HG03457 (cell line): ENCODE data around the gene RFTN1.
"Not testable (repeated sequence)": the region's sequence is repeated elsewhere in the genome, so short reads cannot be mapped to it uniquely, and the experiment has no call there.

Experiments used
- ATAC-seq: cut with Tn5 transposase; IDR thresholded peaks from one replicate; pipeline ENCODE4 v1.9.1; 2021; ENCODE audit warnings: moderate number of reproducible peaks; ENCODE audit not compliant: unreplicated experiment

The RFTN1 gene

DNA sequence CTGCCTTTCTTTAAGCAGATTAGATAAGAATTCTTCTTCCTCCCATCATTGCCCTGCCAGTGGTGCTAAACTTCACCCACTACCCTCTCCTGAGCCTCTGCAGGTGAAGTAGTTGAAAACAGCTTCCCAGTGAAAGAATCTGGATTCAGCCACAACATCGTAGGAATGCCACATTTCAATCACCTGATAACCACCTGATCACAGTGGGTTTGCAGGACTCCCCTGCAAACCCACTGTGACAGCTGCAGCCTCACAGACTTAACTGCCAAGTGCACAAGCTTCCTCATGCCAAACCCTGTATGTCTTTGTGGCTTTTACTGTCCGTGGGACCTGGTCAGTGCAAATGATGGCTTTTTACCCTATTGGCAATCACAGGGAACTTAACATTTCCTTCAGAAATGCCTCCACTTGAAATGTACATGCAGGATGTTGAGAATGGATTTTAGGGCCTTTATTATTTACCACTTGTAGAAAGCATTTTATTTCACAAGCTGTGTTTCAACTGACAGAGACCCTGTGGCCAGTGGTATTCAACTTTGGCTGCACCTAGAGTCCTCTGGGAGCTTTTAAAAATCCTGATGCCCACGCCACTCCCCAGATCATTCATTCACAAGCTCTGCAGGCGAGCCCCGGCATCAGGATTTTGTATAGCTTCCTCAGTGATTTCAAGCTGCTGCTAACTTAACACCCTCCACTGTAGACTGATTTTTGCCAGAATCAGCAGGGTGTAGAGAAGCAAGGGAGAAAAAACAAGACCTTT lies 199.4 kb downstream of the RFTN1 start:
- no peak for ATAC-seq

DNA sequence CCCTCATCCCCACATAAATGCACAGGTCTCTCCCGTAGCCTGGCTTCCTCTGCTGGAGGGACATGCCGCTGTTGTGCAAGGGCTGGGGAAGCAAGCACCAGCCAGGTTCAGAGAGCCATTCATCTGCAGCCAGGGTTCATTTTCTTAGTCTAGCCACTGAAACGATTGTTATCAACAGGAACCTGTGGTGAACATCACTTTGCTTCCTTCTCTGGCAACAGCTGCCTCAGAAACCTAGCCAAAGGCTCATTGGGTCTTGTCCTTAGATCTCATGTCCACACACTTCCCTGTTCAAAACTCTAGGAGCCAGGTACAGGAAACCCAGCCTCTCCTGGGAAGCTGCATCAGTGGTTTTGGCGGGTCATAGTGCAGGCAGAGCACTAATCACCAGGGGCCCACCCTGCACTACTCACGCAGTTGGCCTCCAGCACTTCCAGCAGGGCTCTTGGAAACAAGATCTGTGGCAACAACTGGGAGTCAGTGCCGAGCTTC lies 201.5 kb downstream of the RFTN1 start:
- peak; percentile 47 for ATAC-seq

DNA sequence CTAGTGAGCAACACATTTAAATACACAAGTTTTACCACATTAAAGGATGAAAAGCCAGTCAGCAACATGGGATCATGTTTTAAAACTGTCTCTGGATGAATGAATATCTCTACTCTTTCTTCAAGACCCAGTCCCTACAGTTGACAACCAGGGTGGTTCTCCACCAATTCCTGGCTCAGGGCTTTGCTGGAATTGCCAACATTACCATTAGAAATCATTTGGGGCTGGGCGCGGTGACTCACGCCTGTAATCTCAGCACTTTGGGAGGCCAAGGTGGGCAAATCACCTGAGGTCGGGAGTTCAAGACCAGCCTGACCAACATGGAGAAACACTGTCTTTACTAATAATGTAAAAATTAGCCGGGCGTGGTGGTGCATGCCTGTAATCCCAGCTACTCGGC lies 203.0 kb downstream of the RFTN1 start:
- not testable (repeated sequence) for ATAC-seq

- ATAC-seq = peak; percentile 68
Measured at GRCh38 chr3:16309558-16309957, 203.9 kb downstream of the RFTN1 start.

DNA sequence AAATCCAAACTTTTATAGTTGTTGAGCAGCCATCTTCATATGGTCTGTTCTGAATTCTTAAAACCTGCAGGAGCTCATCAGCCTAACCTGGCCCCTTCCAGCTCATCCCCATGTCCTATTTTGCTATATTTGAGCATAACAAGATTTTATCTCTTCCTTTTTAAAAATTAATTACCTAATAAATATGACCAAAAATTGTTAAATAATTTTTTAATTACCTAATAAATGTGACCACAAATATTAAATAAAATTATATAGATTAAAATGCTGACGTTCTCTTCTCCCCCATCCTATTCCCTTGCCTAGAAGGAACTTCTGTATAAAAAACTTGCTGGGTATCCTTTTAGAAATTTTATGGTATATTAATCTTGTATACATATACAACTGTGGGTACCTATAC lies 204.8 kb downstream of the RFTN1 start:
- ATAC-seq = no peak

DNA sequence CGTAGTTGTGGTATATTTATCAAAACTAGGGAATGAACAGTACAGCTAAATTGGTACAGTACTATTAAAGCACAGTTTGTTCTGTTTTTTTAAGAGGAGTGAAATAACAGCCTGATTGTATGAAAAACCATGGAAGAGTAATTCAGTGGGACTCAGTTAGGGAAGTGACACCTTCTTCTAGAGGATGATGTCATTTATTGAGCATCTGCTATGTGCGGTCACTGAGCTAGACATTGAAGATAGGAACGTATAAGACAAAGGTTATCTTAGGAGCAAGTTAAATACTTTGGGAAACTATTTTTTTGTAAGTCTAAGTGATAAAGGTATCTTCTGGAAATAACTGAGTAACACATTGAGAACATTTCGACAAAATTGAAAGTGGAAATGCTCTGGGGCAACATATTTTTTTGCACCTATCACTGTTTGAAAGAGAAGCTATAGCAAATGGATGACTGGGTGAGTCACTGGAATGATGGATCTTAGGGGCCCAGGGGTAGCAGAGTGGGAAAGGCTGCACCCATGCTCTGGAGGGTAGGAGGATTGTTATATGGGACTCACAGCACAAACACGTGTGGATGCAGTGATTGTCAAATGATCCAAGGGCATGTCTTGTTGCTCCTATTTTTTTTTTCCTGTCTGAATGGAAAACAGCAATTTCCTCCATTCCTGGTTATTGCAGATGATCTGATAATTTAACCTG lies 205.5 kb downstream of the RFTN1 start:
- ATAC-seq = no peak

DNA sequence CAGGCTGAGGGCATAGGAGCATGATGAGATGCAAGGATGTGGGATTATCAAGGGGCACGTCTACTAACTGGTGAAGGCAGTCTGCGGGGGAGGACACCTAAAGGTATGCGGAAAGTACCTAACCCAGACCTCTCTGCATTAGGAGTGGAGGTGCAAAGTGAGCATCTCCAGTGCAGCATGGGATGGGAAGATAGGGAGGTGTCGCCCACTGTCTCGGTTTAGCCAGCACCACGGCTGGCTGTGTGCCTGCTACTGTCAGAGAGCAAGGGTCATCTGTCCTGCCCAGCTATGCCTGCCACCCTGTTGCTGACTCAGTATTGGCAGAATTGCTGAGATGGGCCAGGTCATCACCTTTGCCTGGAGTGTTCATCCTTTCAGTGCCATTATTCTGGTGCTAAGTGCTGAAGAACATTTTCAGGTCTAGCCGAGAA lies 208.4 kb downstream of the RFTN1 start:
- no peak for ATAC-seq

DNA sequence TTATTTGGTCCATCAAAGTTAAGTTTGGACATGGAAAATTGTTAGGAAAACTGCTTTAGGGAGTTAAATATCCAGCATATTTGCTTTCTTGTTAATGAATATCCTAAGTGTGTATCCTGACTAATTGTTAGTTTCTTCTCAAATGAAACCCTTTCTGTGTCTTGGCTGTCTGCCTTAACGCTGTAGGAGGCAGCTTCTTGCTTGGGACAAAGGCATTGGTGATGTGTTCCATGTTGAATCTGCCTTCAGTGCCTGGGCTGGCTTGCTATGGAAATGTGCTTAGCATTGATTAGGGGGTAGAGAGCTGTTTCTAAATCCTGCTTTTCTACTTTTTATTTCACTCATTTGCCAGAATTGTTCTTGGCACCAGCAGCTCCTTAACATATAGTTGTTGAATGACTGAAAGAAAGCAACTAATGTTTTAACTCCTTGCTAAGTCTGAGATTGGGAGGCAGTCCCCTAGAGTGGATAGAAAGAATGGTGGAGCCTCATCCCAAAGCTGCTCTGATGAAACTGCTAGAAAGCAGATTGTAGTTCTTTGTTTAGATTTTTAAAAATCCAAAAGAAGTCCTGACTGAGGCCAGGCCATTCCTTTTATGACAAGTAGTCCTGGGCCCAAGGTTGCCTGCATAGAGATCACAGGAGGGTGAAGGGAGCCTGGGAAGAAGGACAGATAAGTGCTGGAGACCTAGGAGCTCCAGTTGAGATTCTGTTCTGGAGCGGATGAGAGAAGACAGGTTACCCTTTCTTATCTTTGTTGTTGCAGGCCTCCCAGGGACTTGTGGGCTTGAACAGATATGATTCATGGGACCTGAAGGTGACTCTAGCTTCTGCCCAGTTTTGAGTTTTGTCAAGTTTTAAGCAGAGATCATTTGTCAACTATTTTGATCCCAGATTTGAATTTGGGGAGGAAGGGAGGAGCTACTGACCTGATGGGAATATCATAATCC lies 209.2 kb downstream of the RFTN1 start:
- ATAC-seq = no peak

DNA sequence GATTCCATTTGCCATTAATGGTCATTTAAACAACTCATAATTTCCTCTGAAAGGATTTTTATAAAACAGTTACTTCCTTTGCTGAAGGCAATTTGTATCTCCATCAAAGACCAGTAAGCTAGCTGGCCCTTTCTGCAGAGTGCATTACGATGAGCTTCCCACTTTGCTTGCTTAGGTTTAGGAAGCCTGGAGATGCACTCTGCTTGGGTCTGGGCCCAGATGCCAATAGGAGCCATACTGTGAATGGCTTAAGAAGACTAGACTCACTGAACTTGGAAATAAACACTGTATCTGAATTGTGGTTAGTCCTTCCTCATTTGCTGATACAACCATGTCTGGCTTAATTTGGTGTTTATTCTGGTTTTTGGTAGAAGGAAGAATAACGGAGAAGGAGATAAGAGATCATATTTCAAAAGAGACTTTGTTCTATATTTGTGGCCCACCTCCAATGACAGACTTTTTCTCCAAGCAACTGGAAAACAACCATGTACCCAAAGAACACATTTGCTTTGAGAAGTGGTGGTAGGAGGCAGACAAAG lies 210.4 kb downstream of the RFTN1 start:
- no peak for ATAC-seq

- no peak for ATAC-seq
Measured at GRCh38 chr3:16302082-16302631, 211.3 kb downstream of the RFTN1 start.

DNA sequence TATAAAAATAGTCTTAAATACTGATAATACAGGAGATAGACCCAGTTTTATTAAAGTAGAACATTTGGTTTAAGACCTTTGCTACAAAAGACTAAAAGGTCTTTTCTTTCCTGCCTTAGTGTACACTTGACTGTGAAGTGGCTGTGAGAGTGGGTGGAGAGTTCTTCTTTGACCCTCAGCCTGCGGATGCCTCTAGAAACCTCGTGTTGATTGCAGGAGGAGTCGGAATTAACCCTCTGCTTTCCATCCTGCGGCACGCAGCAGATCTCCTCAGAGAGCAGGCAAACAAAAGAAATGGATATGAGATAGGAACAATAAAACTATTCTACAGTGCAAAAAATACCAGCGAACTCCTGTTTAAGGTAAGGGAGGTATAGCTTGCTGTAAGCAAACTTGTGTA lies 212.0 kb downstream of the RFTN1 start:
- ATAC-seq = no peak

- no peak for ATAC-seq
Measured at GRCh38 chr3:16300881-16301359, 212.6 kb downstream of the RFTN1 start.

- no peak for ATAC-seq
Measured at GRCh38 chr3:16300307-16300706, 213.2 kb downstream of the RFTN1 start.

DNA sequence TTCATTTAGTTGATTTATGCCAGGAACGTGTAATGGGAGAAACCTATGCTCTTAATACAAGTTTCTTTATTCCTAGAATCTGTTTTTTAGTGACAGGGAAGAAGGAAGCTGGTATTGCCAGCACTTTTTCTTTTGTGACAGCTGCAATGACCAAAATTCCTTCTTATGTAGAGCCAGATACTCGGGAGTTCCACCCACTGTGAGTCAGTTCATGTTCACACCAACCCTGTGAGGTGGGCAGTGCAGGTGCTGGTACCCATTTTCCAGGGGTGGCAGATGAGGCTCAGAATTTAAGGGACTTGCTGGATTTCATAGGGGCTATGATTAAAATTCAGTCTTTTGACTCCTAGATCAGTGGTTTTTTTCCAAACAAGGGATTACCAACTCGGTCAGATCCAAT lies 213.8 kb downstream of the RFTN1 start:
- ATAC-seq = no peak

- ATAC-seq = no peak
Measured at GRCh38 chr3:16298891-16299290, 214.6 kb downstream of the RFTN1 start.

GRCh38 chr3:16297997-16298885 lies 215.3 kb downstream of the RFTN1 start:
- no peak for ATAC-seq

DNA sequence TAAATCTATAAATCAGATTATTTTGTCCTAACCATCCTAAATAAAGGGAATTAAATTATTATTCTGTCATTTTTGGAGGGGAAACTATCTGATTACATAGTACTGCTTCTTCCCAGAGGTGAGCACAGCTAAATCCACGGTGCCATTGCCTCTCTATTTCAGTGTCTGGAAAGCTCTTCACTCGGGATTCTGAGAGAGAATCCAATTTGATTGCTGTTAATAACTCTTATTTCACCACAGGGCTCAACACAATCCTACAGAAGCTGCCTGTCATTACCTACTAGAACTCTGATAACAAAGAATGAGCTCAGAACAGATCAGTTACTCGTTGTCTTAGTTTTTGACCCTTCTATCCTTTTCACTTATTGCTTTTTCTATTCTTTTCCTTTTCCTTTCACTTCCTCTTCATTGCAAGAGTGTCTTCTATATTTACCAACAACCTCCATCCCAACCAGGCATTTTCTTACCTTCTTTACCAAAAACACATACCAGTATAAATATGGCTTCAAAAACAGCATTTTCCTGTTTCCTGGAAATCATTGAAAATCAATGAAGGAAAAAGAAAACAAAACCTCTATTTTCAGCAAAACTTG lies 218.1 kb downstream of the RFTN1 start:
- ATAC-seq = no peak

DNA sequence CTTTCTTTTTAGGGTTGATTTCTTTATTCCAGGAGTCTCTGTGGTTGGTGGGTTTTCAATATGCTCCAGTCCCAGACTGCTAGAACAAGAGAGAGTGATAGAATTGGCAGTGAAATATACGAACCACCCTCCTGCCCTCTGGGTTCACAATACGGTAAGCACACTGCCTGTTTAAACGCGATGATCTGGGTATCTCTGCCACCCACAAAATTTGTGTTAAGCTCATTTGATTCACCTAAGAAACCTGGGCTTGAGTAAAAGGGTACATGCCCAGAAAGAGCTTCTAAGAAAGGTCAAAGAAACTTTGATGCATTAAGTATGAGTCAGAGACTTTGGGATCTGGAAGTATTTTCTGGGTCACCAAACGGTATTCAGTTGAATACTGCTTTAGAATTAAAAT lies 218.7 kb downstream of the RFTN1 start:
- no peak for ATAC-seq

- peak; percentile 48 for ATAC-seq
Measured at GRCh38 chr3:16290827-16291196, 222.7 kb downstream of the RFTN1 start.
